ENCODE data around the gene EIF4G3. TPM values are rescaled to one million over a fixed set of nuclear protein-coding genes. Genes with fewer than 3 reads are reported as not detected.

Gene EIF4G3
- total and polyA plus RNA-seq, 10 of the 15 experiments (the other 5 are each of a cell fraction or from before 2014, with no cell fraction given), result 7.4 to 45.1 (median 29.1) TPM

DNA sequence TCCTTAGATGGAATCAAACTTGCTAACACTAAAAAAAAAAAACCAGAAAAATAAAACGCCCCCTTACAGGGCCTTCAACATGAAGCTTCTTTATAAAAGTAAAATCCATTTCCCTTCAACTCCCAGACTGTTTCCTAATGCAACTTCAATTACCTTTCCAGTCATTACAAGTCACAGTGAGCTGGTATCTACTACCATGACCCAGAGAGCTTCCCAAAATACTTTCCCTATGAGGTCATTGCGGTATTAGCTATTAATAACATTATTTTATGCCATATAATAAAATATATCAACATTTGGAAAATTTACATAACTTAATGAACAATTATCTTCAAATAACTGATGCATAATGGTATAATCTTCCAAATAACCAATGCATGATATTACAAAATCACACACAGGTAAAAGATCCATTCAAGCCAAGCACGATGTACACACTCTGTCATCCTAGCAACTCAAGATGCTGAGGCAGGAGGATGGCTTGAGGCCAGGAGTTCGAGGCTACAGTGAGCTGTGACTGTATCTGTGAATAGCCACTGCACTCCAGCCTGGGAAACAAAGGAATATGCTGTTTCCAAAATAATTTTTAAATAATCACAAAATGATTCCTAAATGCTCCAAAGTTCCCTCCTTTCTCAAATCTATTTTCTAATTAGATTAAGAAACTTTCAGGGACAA, 24.1 kb downstream of the EIF4G3 start:
- DNase-seq (ENCODE audit: low read depth, low spot score) (no peak), FAIRE-seq (no peak), ATAC-seq (no peak)
- H3K4me2 ChIP-seq (ENCODE audit: control insufficient read depth, insufficient read depth), result no peak overlapping the region
- H3K79me2 ChIP-seq (ENCODE audit: control insufficient read depth, insufficient read depth, low read length), result no peaks in the 10 kb centered on the region; the same call in none of the 2 replicates
- no peak overlapping the region for H3K27ac ChIP-seq (ENCODE audit: control insufficient read depth, insufficient read depth)
- H3K27me3 ChIP-seq (replicated peaks in 1 of 2; ENCODE audit: control insufficient read depth in 2 of 2, insufficient read depth in 2 of 2, low read length in 1 of 2), result no peaks in the 10 kb centered on the region
- H3K4me1 ChIP-seq (ENCODE audit: control insufficient read depth, insufficient read depth, low read length), result 0 out of 2 replicates have a peak, but pooled peaks cover 3% of the 10 kb centered on the region
- no peak overlapping the region for H2AFZ ChIP-seq (ENCODE audit: control insufficient read depth, low read depth, low read length)
- H3K9me3 ChIP-seq (replicated peaks; ENCODE audit: control insufficient read depth, insufficient read depth, low read length), result no peaks in the 10 kb centered on the region
- H3K36me3 ChIP-seq (ENCODE audit: control insufficient read depth in 2 of 2, insufficient read depth in 2 of 2, low read length in 1 of 2), result peaks cover 4 to 18% of the 10 kb centered on the region in 2 experiments
- BruUV-seq (replicated peaks), result no TSS peak
- H3K9ac ChIP-seq (ENCODE audit: control insufficient read depth, insufficient read depth, low read length), result no peak overlapping the region
- ChIA-PET RAD21 (ENCODE audit: unreplicated experiment) (interaction anchor here (1.1 kb wide), 1 partner anchor 164 kb away, joined by 3 read pairs; no protein-coding TSS in a partner anchor), CTCF (interaction anchor here (0.6 to 1.3 kb wide), 4 partner anchors 20 to 681 kb away, joined by 3 read pairs; no protein-coding TSS in a partner anchor), POLR2A (interaction anchor here (0.6 to 1.2 kb wide), 4 partner anchors 9 to 24 kb away, joined by 4 to 5 read pairs (median 4); no protein-coding TSS in a partner anchor), SMC1A (ENCODE audit: uncharacterized antibody, unreplicated experiment) (interaction anchor here (0.6 to 2.0 kb wide), 4 partner anchors 10 to 367 kb away, joined by 3 to 7 read pairs (median 3); no protein-coding TSS in a partner anchor)
- in situ Hi-C loops (cut with MboI), result no loop called here
- no peaks in the 10 kb centered on the region for H4K20me1 ChIP-seq (ENCODE audit: control insufficient read depth, insufficient read depth)
- intact Hi-C loops (cut with micrococcal nuclease; ENCODE audit: unreplicated experiment), result no loop called here
- no peak overlapping the region for H3K4me3 ChIP-seq
- WGBS (ENCODE audit: insufficient coverage, insufficient replicate concordance, low lambda C conversion rate, missing lambda C conversion rate), result 77% methylated on average over 4 of the region's 4 CpGs
- no peak for TF ChIP-seq CEBPB (IDR thresholded peaks at IDR 0.05; ENCODE audit: borderline replicate concordance in 1 of 2, low read depth in 2 of 2, low read length in 2 of 2)
- no peak for TF ChIP-seq FOS (IDR thresholded peaks at IDR 0.05; ENCODE audit: borderline replicate concordance, extremely low read depth, insufficient read length)
- no peak for TF ChIP-seq MYB (IDR thresholded peaks at IDR 0.05; ENCODE audit: borderline replicate concordance, low read depth, low read length)
- TF ChIP-seq, protein P1, sequence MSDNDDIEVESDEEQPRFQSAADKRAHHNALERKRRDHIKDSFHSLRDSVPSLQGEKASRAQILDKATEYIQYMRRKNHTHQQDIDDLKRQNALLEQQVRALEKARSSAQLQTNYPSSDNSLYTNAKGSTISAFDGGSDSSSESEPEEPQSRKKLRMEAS (IDR thresholded peaks at IDR 0.05; ENCODE audit: low read depth, low read length), result no peak
- TF ChIP-seq, protein P2, sequence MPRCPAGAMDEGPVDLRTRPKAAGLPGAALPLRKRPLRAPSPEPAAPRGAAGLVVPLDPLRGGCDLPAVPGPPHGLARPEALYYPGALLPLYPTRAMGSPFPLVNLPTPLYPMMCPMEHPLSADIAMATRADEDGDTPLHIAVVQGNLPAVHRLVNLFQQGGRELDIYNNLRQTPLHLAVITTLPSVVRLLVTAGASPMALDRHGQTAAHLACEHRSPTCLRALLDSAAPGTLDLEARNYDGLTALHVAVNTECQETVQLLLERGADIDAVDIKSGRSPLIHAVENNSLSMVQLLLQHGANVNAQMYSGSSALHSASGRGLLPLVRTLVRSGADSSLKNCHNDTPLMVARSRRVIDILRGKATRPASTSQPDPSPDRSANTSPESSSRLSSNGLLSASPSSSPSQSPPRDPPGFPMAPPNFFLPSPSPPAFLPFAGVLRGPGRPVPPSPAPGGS (IDR thresholded peaks at IDR 0.05; ENCODE audit: borderline replicate concordance, insufficient read depth, low read depth, low read length, poor library complexity, severe bottlenecking), result no peak
- TF ChIP-seq ZNF217 (IDR thresholded peaks at IDR 0.05), result no peak
- TF ChIP-seq, protein P3, sequence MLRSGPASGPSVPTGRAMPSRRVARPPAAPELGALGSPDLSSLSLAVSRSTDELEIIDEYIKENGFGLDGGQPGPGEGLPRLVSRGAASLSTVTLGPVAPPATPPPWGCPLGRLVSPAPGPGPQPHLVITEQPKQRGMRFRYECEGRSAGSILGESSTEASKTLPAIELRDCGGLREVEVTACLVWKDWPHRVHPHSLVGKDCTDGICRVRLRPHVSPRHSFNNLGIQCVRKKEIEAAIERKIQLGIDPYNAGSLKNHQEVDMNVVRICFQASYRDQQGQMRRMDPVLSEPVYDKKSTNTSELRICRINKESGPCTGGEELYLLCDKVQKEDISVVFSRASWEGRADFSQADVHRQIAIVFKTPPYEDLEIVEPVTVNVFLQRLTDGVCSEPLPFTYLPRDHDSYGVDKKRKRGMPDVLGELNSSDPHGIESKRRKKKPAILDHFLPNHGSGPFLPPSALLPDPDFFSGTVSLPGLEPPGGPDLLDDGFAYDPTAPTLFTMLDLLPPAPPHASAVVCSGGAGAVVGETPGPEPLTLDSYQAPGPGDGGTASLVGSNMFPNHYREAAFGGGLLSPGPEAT (IDR thresholded peaks at IDR 0.05; ENCODE audit: low read depth), result no peak
- TF ChIP-seq POLR2AphosphoS5 (IDR thresholded peaks at IDR 0.05; ENCODE audit: low read length), result no peak
- no peak for TF ChIP-seq WRNIP1 (IDR thresholded peaks at IDR 0.05; ENCODE audit: borderline replicate concordance, low read depth, low read length)
- TF ChIP-seq IKZF1 (conservative IDR thresholded peaks at IDR 0.05), result no peak
- no peak for TF ChIP-seq KDM1A (IDR thresholded peaks at IDR 0.05; ENCODE audit: borderline replicate concordance)
- no peak for TF ChIP-seq RAD21 (IDR thresholded peaks at IDR 0.05; ENCODE audit: insufficient read depth, low read depth, low read length)
- TF ChIP-seq, protein P4, sequence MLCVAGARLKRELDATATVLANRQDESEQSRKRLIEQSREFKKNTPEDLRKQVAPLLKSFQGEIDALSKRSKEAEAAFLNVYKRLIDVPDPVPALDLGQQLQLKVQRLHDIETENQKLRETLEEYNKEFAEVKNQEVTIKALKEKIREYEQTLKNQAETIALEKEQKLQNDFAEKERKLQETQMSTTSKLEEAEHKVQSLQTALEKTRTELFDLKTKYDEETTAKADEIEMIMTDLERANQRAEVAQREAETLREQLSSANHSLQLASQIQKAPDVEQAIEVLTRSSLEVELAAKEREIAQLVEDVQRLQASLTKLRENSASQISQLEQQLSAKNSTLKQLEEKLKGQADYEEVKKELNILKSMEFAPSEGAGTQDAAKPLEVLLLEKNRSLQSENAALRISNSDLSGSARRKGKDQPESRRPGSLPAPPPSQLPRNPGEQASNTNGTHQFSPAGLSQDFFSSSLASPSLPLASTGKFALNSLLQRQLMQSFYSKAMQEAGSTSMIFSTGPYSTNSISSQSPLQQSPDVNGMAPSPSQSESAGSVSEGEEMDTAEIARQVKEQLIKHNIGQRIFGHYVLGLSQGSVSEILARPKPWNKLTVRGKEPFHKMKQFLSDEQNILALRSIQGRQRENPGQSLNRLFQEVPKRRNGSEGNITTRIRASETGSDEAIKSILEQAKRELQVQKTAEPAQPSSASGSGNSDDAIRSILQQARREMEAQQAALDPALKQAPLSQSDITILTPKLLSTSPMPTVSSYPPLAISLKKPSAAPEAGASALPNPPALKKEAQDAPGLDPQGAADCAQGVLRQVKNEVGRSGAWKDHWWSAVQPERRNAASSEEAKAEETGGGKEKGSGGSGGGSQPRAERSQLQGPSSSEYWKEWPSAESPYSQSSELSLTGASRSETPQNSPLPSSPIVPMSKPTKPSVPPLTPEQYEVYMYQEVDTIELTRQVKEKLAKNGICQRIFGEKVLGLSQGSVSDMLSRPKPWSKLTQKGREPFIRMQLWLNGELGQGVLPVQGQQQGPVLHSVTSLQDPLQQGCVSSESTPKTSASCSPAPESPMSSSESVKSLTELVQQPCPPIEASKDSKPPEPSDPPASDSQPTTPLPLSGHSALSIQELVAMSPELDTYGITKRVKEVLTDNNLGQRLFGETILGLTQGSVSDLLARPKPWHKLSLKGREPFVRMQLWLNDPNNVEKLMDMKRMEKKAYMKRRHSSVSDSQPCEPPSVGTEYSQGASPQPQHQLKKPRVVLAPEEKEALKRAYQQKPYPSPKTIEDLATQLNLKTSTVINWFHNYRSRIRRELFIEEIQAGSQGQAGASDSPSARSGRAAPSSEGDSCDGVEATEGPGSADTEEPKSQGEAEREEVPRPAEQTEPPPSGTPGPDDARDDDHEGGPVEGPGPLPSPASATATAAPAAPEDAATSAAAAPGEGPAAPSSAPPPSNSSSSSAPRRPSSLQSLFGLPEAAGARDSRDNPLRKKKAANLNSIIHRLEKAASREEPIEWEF (IDR thresholded peaks at IDR 0.05; ENCODE audit: insufficient replicate concordance, low read depth, low read length), result no peak
- no peak for TF ChIP-seq CHD4 (IDR thresholded peaks at IDR 0.05)
- no peak for TF ChIP-seq RFX5 (IDR thresholded peaks at IDR 0.05; ENCODE audit: low read depth, low read length)

Measured in GM12878 (cell line).